WTC11 (cell line): ENCODE results near the gene PTPRN2. TPM values are rescaled to one million over a fixed set of nuclear protein-coding genes. Genes with fewer than 3 reads are reported as not detected.

Experiments used
- ATAC-seq: fragments of 200-7000 bp; cut with Tn5 transposase; 2 replicates; pipeline ENCODE4 v1.10.0; 2021; ENCODE audit warnings: mild to moderate bottlenecking, moderate library complexity
- CTCF ChIA-PET: fragments of 300-600 bp; sonication (Branson Sonifier 250); formaldehyde crosslinking; loops from one replicate; lab custom pipeline; 2021; ENCODE audit warnings: antibody characterized with exemption; lab: Charles Lee
- POLR2A ChIA-PET: fragments of 350-600 bp; sonication (Branson Sonifier 250); formaldehyde crosslinking; loops from one replicate; lab custom pipeline; 2021; ENCODE audit warnings: antibody characterized with exemption; lab: Charles Lee
- DNase-seq: peaks from one replicate; pipeline ENCODE4 v3.0.0; 2021; ENCODE audit warnings: low spot score
- H3K27ac Mint-ChIP-seq: 2 replicates; pipeline ENCODE4 v1.8.0; 2021; ENCODE audit warnings: mixed read lengths
- H3K27me3 Mint-ChIP-seq: 2 replicates; pipeline ENCODE4 v1.8.0; 2021; ENCODE audit warnings: low read depth, mild to moderate bottlenecking, moderate library complexity, mixed read lengths
- H3K36me3 Mint-ChIP-seq: 2 replicates; pipeline ENCODE4 v1.8.0; 2021; ENCODE audit warnings: mixed read lengths
- H3K4me1 Mint-ChIP-seq: 2 replicates; pipeline ENCODE4 v1.8.0; 2022; ENCODE audit warnings: mixed read lengths
- H3K4me3 Mint-ChIP-seq: 2 replicates; pipeline ENCODE4 v1.8.0; 2021; ENCODE audit warnings: mild to moderate bottlenecking, moderate library complexity, mixed read lengths
- H3K9me3 Mint-ChIP-seq: 2 replicates; pipeline ENCODE4 v1.8.0; 2021; ENCODE audit warnings: mixed read lengths
- FOXP1 ChIP-seq: sonication (generic); formaldehyde crosslinking; IDR thresholded peaks from 2 replicates; pipeline ENCODE4 v1.8.0; 2022; ENCODE audit warnings: missing genetic modification reagents, mild to moderate bottlenecking, moderate library complexity, borderline replicate concordance
- SMAD3 ChIP-seq: sonication (generic); formaldehyde crosslinking; IDR thresholded peaks from 2 replicates; pipeline ENCODE4 v1.8.0; 2022; ENCODE audit warnings: missing genetic modification reagents, mild to moderate bottlenecking, borderline replicate concordance
- TCF7 ChIP-seq: sonication (generic); formaldehyde crosslinking; IDR thresholded peaks from 2 replicates; pipeline ENCODE4 v1.8.0; 2022; ENCODE audit warnings: mild to moderate bottlenecking, low read depth, missing genetic modification reagents, moderate library complexity
- ZNF396 ChIP-seq: fragments of 250-450 bp; sonication (Bioruptor Pico); IDR thresholded peaks from 2 replicates; pipeline ENCODE4 v1.8.0; 2021; ENCODE audit warnings: mild to moderate bottlenecking, moderate library complexity, borderline replicate concordance
- total RNA-seq: library from RNA; stranded (reverse); gene quantifications from 3 replicates; pipeline ENCODE4 v1.2.3, GENCODE V29; 2021
- TF ChIP-seq, protein P1 (sequence below): sonication (generic); formaldehyde crosslinking; IDR thresholded peaks from 2 replicates; pipeline ENCODE4 v1.8.0; 2022; ENCODE audit warnings: mild to moderate bottlenecking, missing genetic modification reagents
- TF ChIP-seq, protein P2 (sequence below): sonication (generic); formaldehyde crosslinking; IDR thresholded peaks from 2 replicates; pipeline ENCODE4 v1.8.0; 2022; ENCODE audit warnings: mild to moderate bottlenecking, missing genetic modification reagents
- TF ChIP-seq, protein P3 (sequence below): sonication (generic); formaldehyde crosslinking; IDR thresholded peaks from 2 replicates; pipeline ENCODE4 v1.8.0; 2022; ENCODE audit warnings: mild to moderate bottlenecking, missing genetic modification reagents
- TF ChIP-seq, protein P4 (sequence below): sonication (generic); formaldehyde crosslinking; IDR thresholded peaks from 2 replicates; pipeline ENCODE4 v1.8.1; 2023; ENCODE audit warnings: mild to moderate bottlenecking, missing genetic modification reagents
- TF ChIP-seq, protein P5 (sequence below): sonication (generic); formaldehyde crosslinking; IDR thresholded peaks from 2 replicates; pipeline ENCODE4 v1.8.0; 2022; ENCODE audit warnings: missing genetic modification reagents
- TF ChIP-seq, protein P6 (sequence below): sonication (generic); formaldehyde crosslinking; IDR thresholded peaks from 2 replicates; pipeline ENCODE4 v1.8.1; 2022; ENCODE audit warnings: low read depth, missing genetic modification reagents, borderline replicate concordance
- TF ChIP-seq, protein P7 (sequence below): sonication (generic); formaldehyde crosslinking; IDR thresholded peaks from 2 replicates; pipeline ENCODE4 v1.8.0; 2023; ENCODE audit warnings: missing genetic modification reagents, mild to moderate bottlenecking, borderline replicate concordance
- TF ChIP-seq, protein P8 (sequence below): sonication (generic); formaldehyde crosslinking; IDR thresholded peaks from 2 replicates; pipeline ENCODE4 v1.8.0; 2023; ENCODE audit warnings: mild to moderate bottlenecking, missing genetic modification reagents
- TF ChIP-seq, protein P9 (sequence below): sonication (generic); formaldehyde crosslinking; IDR thresholded peaks from 2 replicates; pipeline ENCODE4 v1.8.1; 2022; ENCODE audit warnings: mild to moderate bottlenecking, missing genetic modification reagents, moderate library complexity, borderline replicate concordance

PTPRN2 gene
- total RNA-seq, 1 experiment from 2014 or later = 4.7 TPM

DNA sequence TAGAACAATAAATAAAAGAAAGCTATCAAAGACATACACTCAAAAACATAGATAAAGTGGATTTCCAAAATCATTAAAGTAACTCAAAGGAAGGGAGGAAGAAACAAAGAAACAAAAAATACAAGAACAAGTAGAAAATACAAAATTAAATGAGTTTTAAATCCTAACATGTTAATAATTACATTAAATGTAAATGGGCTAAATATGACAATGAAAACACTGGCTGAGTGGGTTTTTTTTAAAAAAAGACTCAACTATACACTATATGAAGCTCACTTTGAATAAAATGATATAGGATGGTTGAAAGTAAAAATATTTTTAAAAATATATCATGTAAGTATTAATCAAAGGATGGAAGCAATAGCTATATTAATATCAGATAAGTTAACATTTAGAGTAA lies 371.4 kb downstream of the PTPRN2 start:
- H3K4me3 Mint-ChIP-seq = no peak overlapping the region
- TF ChIP-seq, protein P1, sequence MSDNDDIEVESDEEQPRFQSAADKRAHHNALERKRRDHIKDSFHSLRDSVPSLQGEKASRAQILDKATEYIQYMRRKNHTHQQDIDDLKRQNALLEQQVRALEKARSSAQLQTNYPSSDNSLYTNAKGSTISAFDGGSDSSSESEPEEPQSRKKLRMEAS = no peak
- TF ChIP-seq FOXP1 (CRISPR knock-in tag) (no peak), ZNF396 (CRISPR knock-in tag) (no peak), SMAD3 (no peak), TCF7 (CRISPR knock-in tag) (no peak)
- TF ChIP-seq, protein P2, sequence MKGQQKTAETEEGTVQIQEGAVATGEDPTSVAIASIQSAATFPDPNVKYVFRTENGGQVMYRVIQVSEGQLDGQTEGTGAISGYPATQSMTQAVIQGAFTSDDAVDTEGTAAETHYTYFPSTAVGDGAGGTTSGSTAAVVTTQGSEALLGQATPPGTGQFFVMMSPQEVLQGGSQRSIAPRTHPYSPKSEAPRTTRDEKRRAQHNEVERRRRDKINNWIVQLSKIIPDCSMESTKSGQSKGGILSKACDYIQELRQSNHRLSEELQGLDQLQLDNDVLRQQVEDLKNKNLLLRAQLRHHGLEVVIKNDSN = no peak
- TF ChIP-seq, protein P3, sequence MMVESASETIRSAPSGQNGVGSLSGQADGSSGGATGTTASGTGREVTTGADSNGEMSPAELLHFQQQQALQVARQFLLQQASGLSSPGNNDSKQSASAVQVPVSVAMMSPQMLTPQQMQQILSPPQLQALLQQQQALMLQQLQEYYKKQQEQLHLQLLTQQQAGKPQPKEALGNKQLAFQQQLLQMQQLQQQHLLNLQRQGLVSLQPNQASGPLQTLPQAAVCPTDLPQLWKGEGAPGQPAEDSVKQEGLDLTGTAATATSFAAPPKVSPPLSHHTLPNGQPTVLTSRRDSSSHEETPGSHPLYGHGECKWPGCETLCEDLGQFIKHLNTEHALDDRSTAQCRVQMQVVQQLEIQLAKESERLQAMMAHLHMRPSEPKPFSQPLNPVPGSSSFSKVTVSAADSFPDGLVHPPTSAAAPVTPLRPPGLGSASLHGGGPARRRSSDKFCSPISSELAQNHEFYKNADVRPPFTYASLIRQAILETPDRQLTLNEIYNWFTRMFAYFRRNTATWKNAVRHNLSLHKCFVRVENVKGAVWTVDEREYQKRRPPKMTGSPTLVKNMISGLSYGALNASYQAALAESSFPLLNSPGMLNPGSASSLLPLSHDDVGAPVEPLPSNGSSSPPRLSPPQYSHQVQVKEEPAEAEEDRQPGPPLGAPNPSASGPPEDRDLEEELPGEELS (CRISPR knock-in tag) = no peak
- TF ChIP-seq, protein P4, sequence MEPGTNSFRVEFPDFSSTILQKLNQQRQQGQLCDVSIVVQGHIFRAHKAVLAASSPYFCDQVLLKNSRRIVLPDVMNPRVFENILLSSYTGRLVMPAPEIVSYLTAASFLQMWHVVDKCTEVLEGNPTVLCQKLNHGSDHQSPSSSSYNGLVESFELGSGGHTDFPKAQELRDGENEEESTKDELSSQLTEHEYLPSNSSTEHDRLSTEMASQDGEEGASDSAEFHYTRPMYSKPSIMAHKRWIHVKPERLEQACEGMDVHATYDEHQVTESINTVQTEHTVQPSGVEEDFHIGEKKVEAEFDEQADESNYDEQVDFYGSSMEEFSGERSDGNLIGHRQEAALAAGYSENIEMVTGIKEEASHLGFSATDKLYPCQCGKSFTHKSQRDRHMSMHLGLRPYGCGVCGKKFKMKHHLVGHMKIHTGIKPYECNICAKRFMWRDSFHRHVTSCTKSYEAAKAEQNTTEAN (CRISPR knock-in tag) = no peak
- TF ChIP-seq, protein P5, sequence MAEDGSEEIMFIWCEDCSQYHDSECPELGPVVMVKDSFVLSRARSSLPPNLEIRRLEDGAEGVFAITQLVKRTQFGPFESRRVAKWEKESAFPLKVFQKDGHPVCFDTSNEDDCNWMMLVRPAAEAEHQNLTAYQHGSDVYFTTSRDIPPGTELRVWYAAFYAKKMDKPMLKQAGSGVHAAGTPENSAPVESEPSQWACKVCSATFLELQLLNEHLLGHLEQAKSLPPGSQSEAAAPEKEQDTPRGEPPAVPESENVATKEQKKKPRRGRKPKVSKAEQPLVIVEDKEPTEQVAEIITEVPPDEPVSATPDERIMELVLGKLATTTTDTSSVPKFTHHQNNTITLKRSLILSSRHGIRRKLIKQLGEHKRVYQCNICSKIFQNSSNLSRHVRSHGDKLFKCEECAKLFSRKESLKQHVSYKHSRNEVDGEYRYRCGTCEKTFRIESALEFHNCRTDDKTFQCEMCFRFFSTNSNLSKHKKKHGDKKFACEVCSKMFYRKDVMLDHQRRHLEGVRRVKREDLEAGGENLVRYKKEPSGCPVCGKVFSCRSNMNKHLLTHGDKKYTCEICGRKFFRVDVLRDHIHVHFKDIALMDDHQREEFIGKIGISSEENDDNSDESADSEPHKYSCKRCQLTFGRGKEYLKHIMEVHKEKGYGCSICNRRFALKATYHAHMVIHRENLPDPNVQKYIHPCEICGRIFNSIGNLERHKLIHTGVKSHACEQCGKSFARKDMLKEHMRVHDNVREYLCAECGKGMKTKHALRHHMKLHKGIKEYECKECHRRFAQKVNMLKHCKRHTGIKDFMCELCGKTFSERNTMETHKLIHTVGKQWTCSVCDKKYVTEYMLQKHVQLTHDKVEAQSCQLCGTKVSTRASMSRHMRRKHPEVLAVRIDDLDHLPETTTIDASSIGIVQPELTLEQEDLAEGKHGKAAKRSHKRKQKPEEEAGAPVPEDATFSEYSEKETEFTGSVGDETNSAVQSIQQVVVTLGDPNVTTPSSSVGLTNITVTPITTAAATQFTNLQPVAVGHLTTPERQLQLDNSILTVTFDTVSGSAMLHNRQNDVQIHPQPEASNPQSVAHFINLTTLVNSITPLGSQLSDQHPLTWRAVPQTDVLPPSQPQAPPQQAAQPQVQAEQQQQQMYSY (CRISPR knock-in tag) = no peak
- TF ChIP-seq, protein P6, sequence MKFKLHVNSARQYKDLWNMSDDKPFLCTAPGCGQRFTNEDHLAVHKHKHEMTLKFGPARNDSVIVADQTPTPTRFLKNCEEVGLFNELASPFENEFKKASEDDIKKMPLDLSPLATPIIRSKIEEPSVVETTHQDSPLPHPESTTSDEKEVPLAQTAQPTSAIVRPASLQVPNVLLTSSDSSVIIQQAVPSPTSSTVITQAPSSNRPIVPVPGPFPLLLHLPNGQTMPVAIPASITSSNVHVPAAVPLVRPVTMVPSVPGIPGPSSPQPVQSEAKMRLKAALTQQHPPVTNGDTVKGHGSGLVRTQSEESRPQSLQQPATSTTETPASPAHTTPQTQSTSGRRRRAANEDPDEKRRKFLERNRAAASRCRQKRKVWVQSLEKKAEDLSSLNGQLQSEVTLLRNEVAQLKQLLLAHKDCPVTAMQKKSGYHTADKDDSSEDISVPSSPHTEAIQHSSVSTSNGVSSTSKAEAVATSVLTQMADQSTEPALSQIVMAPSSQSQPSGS (CRISPR knock-in tag) = no peak
- TF ChIP-seq, protein P7, sequence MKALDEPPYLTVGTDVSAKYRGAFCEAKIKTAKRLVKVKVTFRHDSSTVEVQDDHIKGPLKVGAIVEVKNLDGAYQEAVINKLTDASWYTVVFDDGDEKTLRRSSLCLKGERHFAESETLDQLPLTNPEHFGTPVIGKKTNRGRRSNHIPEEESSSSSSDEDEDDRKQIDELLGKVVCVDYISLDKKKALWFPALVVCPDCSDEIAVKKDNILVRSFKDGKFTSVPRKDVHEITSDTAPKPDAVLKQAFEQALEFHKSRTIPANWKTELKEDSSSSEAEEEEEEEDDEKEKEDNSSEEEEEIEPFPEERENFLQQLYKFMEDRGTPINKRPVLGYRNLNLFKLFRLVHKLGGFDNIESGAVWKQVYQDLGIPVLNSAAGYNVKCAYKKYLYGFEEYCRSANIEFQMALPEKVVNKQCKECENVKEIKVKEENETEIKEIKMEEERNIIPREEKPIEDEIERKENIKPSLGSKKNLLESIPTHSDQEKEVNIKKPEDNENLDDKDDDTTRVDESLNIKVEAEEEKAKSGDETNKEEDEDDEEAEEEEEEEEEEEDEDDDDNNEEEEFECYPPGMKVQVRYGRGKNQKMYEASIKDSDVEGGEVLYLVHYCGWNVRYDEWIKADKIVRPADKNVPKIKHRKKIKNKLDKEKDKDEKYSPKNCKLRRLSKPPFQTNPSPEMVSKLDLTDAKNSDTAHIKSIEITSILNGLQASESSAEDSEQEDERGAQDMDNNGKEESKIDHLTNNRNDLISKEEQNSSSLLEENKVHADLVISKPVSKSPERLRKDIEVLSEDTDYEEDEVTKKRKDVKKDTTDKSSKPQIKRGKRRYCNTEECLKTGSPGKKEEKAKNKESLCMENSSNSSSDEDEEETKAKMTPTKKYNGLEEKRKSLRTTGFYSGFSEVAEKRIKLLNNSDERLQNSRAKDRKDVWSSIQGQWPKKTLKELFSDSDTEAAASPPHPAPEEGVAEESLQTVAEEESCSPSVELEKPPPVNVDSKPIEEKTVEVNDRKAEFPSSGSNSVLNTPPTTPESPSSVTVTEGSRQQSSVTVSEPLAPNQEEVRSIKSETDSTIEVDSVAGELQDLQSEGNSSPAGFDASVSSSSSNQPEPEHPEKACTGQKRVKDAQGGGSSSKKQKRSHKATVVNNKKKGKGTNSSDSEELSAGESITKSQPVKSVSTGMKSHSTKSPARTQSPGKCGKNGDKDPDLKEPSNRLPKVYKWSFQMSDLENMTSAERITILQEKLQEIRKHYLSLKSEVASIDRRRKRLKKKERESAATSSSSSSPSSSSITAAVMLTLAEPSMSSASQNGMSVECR (CRISPR knock-in tag) = no peak
- TF ChIP-seq, protein P8, sequence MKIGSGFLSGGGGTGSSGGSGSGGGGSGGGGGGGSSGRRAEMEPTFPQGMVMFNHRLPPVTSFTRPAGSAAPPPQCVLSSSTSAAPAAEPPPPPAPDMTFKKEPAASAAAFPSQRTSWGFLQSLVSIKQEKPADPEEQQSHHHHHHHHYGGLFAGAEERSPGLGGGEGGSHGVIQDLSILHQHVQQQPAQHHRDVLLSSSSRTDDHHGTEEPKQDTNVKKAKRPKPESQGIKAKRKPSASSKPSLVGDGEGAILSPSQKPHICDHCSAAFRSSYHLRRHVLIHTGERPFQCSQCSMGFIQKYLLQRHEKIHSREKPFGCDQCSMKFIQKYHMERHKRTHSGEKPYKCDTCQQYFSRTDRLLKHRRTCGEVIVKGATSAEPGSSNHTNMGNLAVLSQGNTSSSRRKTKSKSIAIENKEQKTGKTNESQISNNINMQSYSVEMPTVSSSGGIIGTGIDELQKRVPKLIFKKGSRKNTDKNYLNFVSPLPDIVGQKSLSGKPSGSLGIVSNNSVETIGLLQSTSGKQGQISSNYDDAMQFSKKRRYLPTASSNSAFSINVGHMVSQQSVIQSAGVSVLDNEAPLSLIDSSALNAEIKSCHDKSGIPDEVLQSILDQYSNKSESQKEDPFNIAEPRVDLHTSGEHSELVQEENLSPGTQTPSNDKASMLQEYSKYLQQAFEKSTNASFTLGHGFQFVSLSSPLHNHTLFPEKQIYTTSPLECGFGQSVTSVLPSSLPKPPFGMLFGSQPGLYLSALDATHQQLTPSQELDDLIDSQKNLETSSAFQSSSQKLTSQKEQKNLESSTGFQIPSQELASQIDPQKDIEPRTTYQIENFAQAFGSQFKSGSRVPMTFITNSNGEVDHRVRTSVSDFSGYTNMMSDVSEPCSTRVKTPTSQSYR = no peak
- TF ChIP-seq, protein P9, sequence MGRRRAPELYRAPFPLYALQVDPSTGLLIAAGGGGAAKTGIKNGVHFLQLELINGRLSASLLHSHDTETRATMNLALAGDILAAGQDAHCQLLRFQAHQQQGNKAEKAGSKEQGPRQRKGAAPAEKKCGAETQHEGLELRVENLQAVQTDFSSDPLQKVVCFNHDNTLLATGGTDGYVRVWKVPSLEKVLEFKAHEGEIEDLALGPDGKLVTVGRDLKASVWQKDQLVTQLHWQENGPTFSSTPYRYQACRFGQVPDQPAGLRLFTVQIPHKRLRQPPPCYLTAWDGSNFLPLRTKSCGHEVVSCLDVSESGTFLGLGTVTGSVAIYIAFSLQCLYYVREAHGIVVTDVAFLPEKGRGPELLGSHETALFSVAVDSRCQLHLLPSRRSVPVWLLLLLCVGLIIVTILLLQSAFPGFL (CRISPR knock-in tag) = no peak
- CTCF ChIA-PET = interaction anchor here (0.6 kb wide), 1 partner anchor 197 kb away, joined by 6 read pairs; no protein-coding TSS in a partner anchor
- POLR2A ChIA-PET = no interaction called here
- DNase-seq = no peak
- H3K4me1 Mint-ChIP-seq = no peaks in the 10 kb centered on the region
- peaks cover 64% of the 10 kb centered on the region for H3K9me3 Mint-ChIP-seq
- no peak overlapping the region for H3K27ac Mint-ChIP-seq
- peaks cover 45% of the 10 kb centered on the region for H3K36me3 Mint-ChIP-seq
- no peaks in the 10 kb centered on the region; the same call in none of the 2 replicates for H3K27me3 Mint-ChIP-seq
- ATAC-seq = no peak
